ENCODE data around the gene TMCO2.

The TMCO2 gene

DNA sequence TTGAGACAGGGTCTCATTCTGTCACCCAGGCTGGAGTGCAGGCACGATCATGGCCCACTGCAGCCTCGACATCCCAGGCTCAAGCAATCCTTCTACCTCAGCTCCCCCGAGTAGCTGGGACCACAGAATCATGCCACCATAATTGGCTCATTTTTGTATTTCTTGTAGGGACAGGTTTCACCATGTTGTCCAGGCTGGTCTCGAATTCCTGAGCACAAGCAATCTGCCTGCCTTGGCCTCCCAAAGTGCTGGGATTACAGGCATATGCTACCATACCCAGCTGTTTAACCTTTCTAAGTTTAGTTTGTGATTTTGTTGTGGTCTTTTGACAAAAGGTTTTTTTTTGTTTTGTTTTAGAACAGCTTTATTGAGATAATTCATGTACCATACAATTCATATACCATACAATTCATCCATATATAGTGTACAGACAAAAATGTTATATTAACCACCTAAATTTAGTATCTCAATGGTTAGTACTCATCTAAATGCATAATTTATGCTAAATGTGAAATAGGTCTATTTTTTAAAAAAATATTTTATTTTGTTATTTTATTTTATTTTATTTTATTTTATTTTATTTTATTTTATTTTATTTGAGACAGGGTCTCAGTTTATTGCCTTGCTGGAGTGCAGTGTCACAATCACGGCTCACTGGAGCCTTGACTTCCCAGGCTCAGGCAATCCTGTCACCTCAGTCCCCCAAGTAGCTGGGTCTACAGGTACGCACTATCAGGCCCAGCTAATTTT is 19.2 kb downstream of the TMCO2 start:
- H3K4me3 ChIP-seq, result no peak overlapping the region
- DNase-seq (ENCODE audit: low spot score), result no peak
- TF ChIP-seq, protein P1, sequence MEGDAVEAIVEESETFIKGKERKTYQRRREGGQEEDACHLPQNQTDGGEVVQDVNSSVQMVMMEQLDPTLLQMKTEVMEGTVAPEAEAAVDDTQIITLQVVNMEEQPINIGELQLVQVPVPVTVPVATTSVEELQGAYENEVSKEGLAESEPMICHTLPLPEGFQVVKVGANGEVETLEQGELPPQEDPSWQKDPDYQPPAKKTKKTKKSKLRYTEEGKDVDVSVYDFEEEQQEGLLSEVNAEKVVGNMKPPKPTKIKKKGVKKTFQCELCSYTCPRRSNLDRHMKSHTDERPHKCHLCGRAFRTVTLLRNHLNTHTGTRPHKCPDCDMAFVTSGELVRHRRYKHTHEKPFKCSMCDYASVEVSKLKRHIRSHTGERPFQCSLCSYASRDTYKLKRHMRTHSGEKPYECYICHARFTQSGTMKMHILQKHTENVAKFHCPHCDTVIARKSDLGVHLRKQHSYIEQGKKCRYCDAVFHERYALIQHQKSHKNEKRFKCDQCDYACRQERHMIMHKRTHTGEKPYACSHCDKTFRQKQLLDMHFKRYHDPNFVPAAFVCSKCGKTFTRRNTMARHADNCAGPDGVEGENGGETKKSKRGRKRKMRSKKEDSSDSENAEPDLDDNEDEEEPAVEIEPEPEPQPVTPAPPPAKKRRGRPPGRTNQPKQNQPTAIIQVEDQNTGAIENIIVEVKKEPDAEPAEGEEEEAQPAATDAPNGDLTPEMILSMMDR (IDR thresholded peaks at IDR 0.05), result no peak

DNA sequence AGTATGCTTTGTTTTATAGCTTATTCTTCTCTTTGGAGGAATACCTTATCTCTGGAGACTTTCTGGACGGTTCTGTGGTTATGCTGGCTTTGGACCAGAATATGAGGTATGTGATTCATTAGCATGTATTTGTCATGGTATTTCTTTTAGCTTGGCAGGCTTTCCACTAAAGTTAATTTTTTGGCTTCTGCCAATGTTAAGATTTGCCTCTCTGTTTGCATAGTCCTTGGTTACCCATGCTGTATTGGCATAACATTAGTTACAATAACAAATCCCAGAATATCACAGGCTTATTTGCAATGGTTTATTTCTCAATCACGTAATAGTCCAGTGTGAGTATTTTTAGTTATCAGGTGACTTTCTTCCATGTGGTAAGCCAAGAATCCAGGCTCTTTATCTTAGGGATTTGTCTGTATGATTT is 20.0 kb downstream of the TMCO2 start:
- peak overlapping the region; percentile 56 to 85 for H3K27ac ChIP-seq
- TF ChIP-seq, protein P1 (IDR thresholded peaks at IDR 0.05), result no peak

More for the DNA sequence above, 19.2 kb downstream of the TMCO2 start:
- H3K27ac ChIP-seq, result peak overlapping the region; percentile 59 to 85

DNA sequence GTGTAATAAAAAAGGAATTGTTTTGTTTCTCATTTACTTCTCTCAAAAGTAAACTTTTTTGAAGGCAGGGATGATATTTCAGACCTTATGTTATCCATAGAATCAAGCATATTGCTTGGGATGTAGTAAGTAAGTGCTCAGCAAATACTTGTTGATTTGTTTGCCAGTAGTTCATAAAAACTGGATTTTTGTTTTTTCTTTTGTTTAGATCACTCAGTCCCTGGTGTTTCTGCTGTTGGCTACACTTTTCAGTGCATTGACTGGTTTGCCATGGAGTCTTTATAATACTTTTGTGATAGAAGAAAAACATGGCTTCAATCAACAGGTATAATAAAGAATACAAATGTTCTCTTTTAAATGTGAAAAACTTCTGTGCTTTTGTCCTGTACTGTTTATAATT is 20.5 kb downstream of the TMCO2 start:
- TF ChIP-seq, protein P1 (IDR thresholded peaks at IDR 0.05), result no peak
- peak overlapping the region; percentile 46 to 85 for H3K27ac ChIP-seq
- no peak for DNase-seq (ENCODE audit: low spot score)
- no peak overlapping the region for H3K4me3 ChIP-seq

More for the DNA sequence above, 20.0 kb downstream of the TMCO2 start:
- no peak overlapping the region for H3K4me3 ChIP-seq
- no peak for DNase-seq (ENCODE audit: low spot score)

DNA sequence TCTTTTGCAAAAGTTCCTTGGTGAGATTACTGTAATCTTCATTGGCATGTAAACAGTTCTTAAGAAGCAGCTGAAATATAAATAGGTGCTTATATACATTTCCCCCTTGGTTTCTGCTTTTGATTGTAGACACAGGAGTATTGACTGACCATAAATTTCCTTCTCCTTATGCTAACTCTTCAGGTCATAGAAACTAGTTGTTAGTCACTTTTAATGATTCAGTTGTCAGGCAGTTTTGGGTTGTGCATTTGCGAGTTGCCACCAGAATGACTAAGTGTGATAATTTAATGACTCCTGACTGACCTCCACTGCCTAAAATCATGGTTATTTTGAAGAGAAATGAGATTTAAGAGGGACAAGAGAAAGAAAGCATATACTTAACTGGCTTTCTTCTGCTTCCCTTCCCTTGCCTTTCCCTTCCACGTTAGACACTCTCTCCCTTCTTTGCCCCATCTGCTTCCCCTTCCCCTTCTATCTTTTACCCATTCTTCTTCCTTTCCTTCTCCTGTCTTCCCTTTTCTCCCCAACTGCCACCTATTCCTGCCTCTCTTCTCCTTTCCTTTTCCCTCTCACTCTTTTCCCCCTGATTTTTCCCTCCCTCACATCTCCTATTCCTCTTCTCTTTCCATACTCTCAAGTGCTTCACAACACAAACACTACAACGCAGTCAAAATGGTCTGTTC is 22.6 kb downstream of the TMCO2 start:
- no peak overlapping the region for H3K27ac ChIP-seq
- TF ChIP-seq, protein P1 (IDR thresholded peaks at IDR 0.05), result no peak

DNA sequence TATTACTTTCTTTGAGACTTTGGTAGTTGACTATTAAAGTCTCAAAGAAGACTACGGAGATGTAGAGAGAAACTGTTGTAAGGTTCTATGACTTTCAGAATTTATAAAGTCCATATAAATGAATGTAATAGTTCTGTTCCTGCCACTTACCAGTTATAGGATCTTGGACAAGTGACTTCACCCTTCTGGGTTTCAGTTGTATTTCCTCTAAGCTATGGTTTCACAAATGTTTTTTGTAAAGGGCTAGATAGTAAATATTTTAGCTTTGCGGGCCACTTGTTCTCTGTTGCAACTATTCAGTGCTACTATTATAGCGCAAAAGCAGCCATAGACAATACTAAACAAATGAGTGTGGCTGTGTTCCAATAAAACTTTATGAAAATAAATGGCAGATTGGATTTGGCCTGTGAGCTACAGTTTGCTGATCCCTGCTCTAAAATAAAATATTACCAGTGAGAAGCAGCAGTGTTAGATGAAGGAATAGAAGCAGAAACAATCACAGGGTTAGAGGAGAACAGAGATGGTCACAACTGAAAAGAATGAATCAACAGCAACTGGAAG is 25.0 kb downstream of the TMCO2 start:
- no peak overlapping the region for H3K4me3 ChIP-seq
- TF ChIP-seq, protein P1 (IDR thresholded peaks at IDR 0.05), result no peak

More for the DNA sequence above, 22.6 kb downstream of the TMCO2 start:
- H3K4me3 ChIP-seq, result no peak overlapping the region
- DNase-seq (ENCODE audit: low spot score), result no peak

DNA sequence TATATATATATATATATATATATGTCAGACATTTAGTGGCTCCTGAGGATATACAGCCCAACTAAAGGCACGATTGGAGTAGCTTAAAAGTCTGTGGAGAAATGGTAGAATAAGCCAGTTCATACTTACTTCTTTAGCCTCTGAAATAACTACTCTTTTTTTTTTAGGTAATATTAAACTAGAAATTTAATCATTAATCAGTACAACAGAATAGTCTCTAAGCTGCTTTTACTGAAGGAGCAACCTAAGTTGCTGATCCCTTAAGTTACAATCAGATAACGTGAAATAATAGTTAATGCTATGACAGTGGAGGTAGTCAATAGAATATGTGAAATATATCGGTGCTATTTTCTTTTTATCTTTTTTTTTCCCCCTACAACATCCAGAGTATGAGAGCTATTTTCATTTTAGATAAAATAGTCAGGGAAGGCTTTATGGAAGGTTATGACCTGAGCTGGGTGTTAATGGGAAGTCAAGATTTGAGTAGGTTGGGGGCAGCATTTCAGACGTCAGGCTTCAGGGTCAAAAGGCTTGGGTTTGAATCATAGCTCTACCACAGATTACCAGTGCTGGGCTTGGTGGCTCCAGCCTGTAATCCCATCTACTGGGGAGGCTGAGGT is 25.9 kb downstream of the TMCO2 start:
- DNase-seq (ENCODE audit: low spot score), result no peak
- TF ChIP-seq, protein P1 (IDR thresholded peaks at IDR 0.05), result no peak
- Histone ChIP-seq H3K4me3 (no peak overlapping the region), H3K27ac (no peak overlapping the region)

More for the DNA sequence above, 25.0 kb downstream of the TMCO2 start:
- H3K27ac ChIP-seq, result no peak overlapping the region
- no peak for DNase-seq (ENCODE audit: low spot score)

Measured in coronary artery (tissue), 2 donors.